Fibroblast of lung (primary cell): ENCODE results near the gene MAPT.

ENCODE experiments used
- CTCF ChIP-seq, 2 donors: IDR thresholded peaks in 1 of 2; conservative IDR thresholded peaks in 1 of 2; 1 replicate in 1 of 2; 2 replicates in 1 of 2; pipeline ENCODE4 v1.5.1; 2011 to 2012; ENCODE audit warnings: low read length in 2 of 2, control low read depth in 1 of 2, inconsistent platforms in 1 of 2, low read depth in 1 of 2, mild to moderate bottlenecking in 1 of 2
- EZH2 ChIP-seq: IDR thresholded peaks from 2 replicates; pipeline ENCODE4 v1.5.1; 2012; ENCODE audit warnings: low read length, control low read depth, mild to moderate bottlenecking; ENCODE audit errors: missing control alignments

DNA sequence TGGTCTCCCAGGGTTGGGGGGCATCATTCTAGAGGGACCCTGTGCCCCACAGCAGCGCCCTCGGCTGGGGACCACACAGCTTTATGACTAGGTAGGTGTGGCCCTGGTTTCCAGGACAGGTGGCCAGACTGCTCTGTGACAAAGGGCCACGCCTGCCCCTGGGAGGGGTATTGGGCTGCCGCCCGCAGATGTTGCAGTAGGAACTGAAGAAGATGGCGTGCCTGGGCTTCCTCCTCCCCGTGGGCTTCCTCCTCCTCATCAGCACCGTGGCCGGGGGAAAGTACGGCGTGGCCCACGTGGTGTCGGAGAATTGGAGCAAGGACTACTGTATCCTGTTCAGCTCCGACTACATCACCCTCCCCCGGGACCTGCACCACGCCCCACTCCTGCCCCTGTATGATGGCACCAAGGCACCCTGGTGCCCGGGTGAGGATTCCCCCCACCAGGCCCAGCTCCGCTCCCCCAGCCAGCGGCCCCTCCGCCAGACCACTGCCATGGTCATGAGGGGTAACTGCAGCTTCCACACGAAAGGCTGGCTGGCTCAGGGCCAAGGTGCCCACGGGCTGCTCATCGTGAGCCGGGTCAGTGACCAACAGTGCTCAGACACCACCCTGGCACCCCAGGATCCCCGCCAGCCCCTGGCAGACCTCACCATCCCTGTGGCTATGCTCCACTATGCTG, 49.5 kb upstream of the MAPT start, which contains the start of gene SPPL2C:
- no peak for TF ChIP-seq CTCF (conservative IDR thresholded peaks at IDR 0.05 in 1 of 2, IDR thresholded peaks at IDR 0.05 in 1 of 2; ENCODE audit: low read depth in 1 of 2, low read length in 2 of 2)
- no peak for TF ChIP-seq EZH2
